ENCODE data around the gene UBE2N.

DNA sequence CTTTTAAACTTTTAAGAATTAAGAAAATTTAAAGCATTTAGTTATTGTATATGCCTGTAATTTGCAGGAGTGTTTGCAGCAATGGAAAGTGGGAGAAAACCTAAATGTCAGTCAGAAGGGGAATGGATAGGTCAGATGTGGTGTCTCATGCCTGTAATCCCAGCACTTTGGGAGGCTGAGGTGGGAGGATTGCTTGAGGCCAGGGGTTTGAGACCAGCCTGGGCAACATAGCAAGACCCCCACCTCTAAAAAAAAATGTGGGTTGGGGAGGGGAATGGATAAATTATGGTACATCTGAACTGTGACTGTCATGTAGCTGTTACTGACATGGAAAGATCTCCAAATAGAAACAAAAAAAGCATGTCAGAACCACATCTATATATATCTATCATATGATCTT, 27.6 kb upstream of the UBE2N start:
- TF ChIP-seq CTCF (conservative IDR thresholded peaks at IDR 0.05; ENCODE audit: low read length) (no peak), EZH2phosphoT487 (IDR thresholded peaks at IDR 0.05; ENCODE audit: borderline replicate concordance) (no peak)

Data from Loucy (cell line).